ENCODE data around the gene LRP2. TPM values are rescaled to one million over a fixed set of nuclear protein-coding genes. Genes with fewer than 3 reads are reported as not detected.

The LRP2 gene
- total and polyA plus RNA-seq, 2 of the 8 experiments (the other 6 are each of a cell fraction or from before 2014, with no cell fraction given), result 2.0 to 2.9 TPM

DNA sequence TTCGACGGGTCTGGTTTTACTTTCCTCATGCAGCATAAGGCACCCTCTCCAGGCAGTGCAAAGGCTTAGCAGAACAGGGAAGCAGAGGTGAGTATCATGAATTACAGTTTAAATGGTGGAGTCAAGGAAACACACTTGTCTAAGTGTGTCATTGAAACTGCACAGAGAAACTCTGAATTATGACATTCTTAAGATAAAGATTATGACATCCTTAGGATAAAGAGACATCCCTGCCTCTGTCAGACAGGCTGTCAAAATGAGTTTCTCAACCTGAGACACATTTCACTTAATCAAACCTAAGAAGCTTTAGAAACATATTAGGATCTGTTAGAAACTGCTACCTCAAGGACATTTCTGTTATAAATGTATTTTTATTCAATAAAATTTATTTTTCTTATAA, 179.8 kb downstream of the LRP2 start (continued):
- TF ChIP-seq HDAC2 (IDR thresholded peaks at IDR 0.05; ENCODE audit: borderline replicate concordance in 1 of 2, low read depth in 2 of 2, low read length in 2 of 2) (no peak), BCL11A (IDR thresholded peaks at IDR 0.05; ENCODE audit: low read depth in 2 of 2, low read length in 2 of 2) (no peak), MAFK (IDR thresholded peaks at IDR 0.05; ENCODE audit: low read depth, low read length) (no peak)

All from H1 (cell line).